Stimulated activated naive CD4-positive, alpha-beta T cell (primary cell): ENCODE data around the gene IRS2.

Experiments used
- DNase-seq, 6 experiments: peaks; one replicate each; lab custom pipeline; 2025; lab: John Stamatoyannopoulos, UW

Gene IRS2

GRCh38 chr13:109779876-109780510 is 6.4 kb downstream of the IRS2 start:
- DNase-seq = peak in 1 of 6 experiments; percentile 29

DNA sequence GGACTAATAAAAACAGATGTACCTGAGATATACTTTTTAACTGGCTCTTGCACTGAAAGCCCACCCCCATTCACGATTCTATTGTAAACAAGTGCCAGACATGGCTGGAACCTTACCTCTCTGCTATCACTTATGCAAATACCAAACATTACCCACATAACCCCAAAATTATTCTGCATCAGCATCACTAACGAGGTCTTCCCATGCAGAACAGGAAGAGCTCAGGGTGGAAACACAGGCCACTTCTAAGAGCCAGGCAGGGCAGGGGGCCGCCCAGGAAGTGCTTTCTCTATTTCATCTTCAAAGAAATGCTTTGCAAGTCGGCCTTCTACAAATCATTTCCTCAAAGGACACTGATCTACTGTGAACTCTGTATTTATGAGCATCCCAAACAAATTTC is 7.3 kb downstream of the IRS2 start:
- DNase-seq = peak; percentile 22 to 81 (median 66)

GRCh38 chr13:109778102-109778542 is 8.3 kb downstream of the IRS2 start:
- peak in 2 of 6 experiments; percentile 10 to 16 for DNase-seq

DNA sequence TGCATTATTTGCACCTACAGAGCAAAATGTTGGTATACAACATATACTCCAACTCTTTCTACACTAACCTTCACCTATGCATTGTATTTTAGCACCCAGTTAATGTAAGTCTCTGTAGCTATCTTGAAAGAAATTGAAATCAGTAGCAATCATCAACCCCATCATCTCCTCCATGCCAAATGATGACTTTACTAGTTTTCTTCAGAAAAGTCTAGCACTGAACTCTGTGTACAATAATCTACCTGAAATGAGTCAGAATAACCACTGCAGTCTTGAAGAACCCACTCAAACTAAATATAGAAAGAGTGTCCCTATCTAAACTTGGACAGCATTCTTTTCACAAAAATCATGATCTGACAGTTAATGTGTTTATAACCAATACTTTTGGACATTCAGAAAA is 9.8 kb downstream of the IRS2 start:
- no peak for DNase-seq

GRCh38 chr13:109773786-109774185 is 12.6 kb downstream of the IRS2 start:
- DNase-seq = no peak

DNA sequence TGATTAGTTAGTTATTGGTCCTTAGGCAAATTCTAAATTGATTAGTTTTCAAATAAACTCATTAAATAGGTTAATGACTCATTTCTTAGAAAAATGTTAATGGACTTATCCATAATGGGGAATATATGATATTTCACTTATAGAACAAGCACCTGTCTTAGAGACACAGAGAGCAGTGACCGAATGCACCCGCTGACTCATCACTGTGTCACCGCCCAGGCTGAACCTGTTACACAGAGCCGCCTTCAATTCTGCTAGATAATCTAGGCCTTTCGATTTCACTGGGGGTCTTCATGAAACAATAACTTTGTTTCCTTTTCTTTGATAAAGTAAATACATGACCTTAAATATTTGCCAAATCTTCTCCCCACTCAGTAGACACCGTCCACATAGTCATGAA is 13.1 kb downstream of the IRS2 start:
- DNase-seq = no peak

- no peak for DNase-seq
Observed at GRCh38 chr13:109771926-109772325, 14.5 kb downstream of the IRS2 start.

DNA sequence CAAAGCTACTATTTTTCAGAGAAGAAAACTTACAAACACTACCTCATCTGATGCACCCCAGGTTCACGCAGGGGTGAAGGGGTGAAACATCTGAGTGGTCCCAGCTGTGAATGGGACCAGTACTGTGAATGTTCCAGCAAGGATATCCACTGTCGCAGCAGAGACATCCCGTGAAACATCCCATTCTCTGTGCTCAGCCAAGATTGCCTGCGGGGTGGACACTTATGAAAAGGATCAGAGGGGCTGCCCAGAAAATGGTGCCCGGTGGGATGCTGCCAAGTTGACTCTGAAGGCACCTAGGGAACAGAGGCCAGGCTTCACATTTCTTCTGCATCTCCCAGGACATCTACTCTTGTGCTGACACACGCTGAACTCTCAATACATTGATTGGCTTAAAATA is 15.9 kb downstream of the IRS2 start:
- DNase-seq = no peak

- no peak for DNase-seq
Observed at GRCh38 chr13:109769921-109770320, 16.5 kb downstream of the IRS2 start.

DNA sequence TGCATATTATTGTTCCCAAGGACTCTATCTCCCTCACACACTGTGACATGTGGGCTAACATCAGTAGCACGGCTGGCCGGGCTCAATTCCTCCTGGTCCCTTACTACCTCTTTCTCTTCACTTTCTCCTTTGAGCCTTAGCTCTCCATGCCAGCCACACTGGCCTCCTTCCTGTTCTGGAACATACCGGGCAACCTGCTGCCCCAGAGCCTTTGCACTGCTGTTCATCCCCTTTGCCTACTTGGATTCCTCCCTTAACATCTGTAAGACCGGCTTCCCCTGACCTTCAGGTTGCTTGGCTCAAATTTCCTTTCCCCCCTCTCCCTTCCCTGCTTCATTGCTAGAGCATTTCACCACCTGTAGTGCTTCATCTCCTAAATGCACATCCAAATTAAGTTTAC is 17.1 kb downstream of the IRS2 start:
- DNase-seq = no peak

- no peak for DNase-seq
Observed at GRCh38 chr13:109768616-109769015, 17.8 kb downstream of the IRS2 start.

DNA sequence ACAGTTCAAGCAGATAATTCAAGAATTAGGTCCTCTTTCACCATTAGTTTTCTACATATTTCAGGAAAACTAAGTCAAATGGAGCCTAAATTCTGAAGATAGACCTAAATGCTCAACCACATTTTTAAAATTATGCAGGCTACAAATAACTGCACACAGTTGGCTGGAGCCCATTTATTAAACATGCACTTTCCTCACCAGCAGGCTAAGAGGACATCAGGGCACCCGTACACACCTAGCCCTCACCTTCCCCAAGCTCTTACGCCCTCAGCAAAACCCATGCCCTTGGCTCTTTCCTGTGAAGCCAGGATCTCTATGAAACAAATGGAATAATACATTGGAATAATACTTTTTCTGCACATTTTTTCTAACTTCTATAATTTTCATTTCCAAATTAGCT is 18.2 kb downstream of the IRS2 start:
- DNase-seq = no peak

DNA sequence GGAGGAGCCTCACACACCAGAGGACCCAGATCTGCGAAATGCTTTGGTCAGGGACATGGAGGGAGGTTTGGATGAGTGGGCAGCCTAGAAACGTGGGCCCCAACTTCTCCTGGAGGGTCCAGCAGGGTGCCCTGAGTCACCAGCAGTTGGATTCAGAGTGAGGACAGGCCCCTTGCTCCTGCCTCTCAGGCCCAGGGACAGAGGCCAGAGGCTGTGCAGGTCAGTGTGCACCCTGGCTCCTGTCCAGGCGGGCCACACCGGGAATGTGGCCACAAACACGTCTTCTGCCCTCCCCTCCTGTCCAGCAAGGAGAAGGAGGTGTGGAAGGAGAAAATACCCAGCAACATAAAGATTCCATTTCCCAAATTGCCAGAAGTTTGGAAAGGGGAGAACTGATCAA is 19.4 kb downstream of the IRS2 start:
- no peak for DNase-seq

DNA sequence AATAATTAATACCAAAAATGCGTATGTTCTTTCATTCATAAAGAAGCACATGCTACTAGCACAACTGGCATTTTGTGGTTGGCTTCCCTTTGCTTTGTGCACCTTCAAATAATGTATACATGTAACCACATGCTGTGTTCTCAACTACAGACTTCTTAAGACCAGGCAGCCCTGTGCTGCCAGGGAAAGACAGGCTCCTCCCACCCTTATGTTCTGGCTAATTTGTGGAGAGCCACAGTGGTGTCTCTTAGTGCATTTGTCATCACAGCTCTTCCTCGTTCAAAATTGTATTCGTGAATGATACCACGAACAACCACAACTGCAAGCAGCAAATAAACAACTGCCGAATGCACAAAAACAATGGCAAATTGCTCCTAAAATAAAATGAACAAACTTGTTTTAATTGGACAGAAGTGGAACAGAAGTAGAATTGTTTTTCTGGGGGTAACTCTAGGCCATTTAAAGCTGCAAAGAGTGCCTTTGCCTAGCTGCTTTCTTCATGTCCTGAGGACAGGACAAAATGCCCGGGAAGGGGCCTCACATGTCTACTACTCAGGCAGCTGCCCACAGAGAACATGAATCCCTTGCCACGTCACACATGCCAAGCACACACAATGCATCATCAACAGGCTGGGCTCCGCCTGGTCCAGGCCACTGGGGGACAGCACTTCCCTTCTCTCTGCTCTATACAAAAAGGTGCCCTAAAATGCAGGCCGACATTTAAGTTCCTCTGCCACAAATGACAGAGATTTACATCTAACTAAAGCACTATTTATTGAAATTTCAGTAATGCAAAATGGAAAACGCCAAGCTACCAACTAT is 21.7 kb downstream of the IRS2 start:
- DNase-seq = peak in 3 of 6 experiments; percentile 19 to 43 (median 26)

- no peak for DNase-seq
Observed at GRCh38 chr13:109764045-109764444, 22.3 kb downstream of the IRS2 start.

GRCh38 chr13:109762791-109763190 is 23.6 kb downstream of the IRS2 start:
- no peak for DNase-seq

- no peak for DNase-seq
Observed at GRCh38 chr13:109761695-109762094, 24.7 kb downstream of the IRS2 start.

GRCh38 chr13:109760951-109761350 is 25.4 kb downstream of the IRS2 start:
- DNase-seq = no peak

DNA sequence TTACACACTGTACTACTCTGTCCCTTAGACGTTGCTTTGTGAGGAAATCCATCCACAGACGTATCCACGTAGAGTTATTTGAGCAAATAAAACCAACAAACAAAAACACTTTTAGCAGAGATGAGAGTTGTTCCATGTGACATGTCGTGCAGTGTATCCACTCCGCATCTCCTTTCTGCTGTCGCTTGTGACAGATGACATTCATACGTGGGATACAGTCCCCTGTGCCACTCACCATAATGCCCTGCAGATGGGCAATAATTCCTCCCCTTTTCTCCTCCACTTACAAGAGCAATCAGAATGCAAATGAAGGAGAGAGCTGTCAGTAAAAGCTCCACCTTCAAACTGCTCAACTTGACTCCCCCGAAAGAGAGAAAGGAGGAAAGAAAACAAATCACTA is 26.0 kb downstream of the IRS2 start:
- DNase-seq = no peak

GRCh38 chr13:109759609-109760008 is 26.8 kb downstream of the IRS2 start:
- DNase-seq = no peak

DNA sequence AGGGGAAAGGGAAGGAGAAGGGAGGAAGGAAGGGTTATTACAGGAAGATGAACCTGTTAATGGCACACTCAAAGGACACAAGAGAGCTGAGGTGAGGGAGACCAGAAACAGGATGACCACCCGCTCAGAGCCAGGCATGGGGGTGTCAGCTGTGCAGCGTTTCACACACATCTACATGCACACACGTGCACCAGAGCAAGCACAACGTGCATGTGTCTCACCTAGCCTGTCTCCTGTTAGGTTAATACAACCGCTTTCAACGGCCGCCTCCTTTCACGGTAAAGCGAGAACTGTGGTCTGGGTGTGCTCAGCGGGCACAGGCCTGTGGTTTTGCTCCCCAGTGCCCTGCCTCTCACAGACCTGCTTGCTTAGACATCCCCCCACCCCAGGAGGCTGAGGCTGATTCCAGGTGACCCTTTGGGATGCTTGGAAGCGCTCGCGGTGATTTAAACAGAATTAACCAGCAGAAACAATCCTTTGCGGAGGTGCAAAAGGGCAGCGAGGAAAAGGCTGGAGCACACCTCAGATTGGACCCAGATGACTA is 27.4 kb downstream of the IRS2 start:
- no peak for DNase-seq

DNA sequence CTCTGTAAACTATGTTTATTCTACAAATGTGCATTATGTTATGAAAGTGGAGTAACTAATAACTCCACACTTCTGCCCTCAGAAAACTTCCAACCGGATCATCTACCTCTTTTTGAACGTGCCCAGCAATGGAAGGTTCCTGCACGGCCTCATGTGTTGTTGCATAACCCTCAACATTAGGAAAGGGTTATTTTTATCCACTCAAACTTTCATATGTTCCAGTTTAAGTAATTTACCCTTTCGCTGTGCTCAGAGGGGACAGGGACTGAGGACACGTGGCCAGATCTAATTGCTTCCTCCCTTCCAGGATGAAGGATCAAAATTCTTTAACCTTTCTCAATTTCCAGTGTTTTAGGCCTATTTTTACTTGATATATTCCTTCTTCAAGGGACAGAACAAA is 29.6 kb downstream of the IRS2 start:
- DNase-seq = no peak

DNA sequence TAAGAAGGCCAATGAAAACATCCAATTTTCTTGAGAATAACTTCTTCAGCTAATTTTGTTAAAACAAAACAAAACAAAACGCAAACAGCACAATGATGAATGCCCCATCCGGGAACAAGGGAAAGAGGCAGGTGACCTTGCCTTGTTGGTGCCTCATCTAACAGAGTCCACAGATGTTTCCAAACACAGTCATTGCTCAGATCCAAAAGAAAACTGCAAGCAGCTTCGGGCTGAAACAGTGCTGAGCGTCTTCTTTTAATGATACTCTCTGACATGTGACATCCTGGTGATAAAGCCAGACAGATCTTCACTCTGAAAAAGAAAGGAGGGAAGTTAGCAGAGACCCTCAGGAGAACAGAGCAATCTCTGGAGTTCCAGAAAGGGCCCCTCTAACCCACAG is 30.4 kb downstream of the IRS2 start:
- DNase-seq = no peak
